IMR-90 (cell line): ENCODE measurements around the gene BDKRB1.

Source experiments
- CEBPB ChIP-seq: IDR thresholded peaks from 2 replicates; pipeline ENCODE4 v1.6.1; 2012; ENCODE audit warnings: low read depth, low read length, improper control_type of control experiment
- POLR2A ChIP-seq: IDR thresholded peaks from 2 replicates; pipeline ENCODE4 v1.6.1; 2012; ENCODE audit warnings: mild to moderate bottlenecking, low read depth, low read length
- RFX5 ChIP-seq: IDR thresholded peaks from 2 replicates; pipeline ENCODE4 v1.8.0; 2012; ENCODE audit warnings: low read depth, mild to moderate bottlenecking, low read length, moderate library complexity
- SMC3 ChIP-seq: fragments of 150-350 bp; IDR thresholded peaks from 2 replicates; pipeline ENCODE4 v1.6.1; 2016; ENCODE audit warnings: low read depth, mild to moderate bottlenecking, antibody characterized with exemption, low read length, moderate library complexity
- TF ChIP-seq, protein P1 (sequence below): fragments of 150-350 bp; IDR thresholded peaks from 2 replicates; pipeline ENCODE4 v1.6.1; 2016; ENCODE audit warnings: low read depth, mild to moderate bottlenecking, low read length, moderate library complexity, borderline replicate concordance
- TF ChIP-seq, protein P2 (sequence below): conservative IDR thresholded peaks from 2 replicates; pipeline ENCODE4 v1.5.1; 2012; ENCODE audit warnings: mild to moderate bottlenecking, low read depth, low read length, improper control_type of control experiment
- TF ChIP-seq, protein P3 (sequence below): fragments of 150-350 bp; IDR thresholded peaks from 2 replicates; pipeline ENCODE4 v1.6.1; 2017; ENCODE audit warnings: mild to moderate bottlenecking, antibody characterized with exemption, low read length, low read depth

- TF ChIP-seq SMC3 = no peak
- TF ChIP-seq, protein P1, sequence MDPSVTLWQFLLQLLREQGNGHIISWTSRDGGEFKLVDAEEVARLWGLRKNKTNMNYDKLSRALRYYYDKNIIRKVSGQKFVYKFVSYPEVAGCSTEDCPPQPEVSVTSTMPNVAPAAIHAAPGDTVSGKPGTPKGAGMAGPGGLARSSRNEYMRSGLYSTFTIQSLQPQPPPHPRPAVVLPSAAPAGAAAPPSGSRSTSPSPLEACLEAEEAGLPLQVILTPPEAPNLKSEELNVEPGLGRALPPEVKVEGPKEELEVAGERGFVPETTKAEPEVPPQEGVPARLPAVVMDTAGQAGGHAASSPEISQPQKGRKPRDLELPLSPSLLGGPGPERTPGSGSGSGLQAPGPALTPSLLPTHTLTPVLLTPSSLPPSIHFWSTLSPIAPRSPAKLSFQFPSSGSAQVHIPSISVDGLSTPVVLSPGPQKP = no peak
- TF ChIP-seq POLR2A = no peak
- TF ChIP-seq, protein P2, sequence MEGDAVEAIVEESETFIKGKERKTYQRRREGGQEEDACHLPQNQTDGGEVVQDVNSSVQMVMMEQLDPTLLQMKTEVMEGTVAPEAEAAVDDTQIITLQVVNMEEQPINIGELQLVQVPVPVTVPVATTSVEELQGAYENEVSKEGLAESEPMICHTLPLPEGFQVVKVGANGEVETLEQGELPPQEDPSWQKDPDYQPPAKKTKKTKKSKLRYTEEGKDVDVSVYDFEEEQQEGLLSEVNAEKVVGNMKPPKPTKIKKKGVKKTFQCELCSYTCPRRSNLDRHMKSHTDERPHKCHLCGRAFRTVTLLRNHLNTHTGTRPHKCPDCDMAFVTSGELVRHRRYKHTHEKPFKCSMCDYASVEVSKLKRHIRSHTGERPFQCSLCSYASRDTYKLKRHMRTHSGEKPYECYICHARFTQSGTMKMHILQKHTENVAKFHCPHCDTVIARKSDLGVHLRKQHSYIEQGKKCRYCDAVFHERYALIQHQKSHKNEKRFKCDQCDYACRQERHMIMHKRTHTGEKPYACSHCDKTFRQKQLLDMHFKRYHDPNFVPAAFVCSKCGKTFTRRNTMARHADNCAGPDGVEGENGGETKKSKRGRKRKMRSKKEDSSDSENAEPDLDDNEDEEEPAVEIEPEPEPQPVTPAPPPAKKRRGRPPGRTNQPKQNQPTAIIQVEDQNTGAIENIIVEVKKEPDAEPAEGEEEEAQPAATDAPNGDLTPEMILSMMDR = no peak
- no peak for TF ChIP-seq RFX5
- TF ChIP-seq CEBPB = no peak
- TF ChIP-seq, protein P3, sequence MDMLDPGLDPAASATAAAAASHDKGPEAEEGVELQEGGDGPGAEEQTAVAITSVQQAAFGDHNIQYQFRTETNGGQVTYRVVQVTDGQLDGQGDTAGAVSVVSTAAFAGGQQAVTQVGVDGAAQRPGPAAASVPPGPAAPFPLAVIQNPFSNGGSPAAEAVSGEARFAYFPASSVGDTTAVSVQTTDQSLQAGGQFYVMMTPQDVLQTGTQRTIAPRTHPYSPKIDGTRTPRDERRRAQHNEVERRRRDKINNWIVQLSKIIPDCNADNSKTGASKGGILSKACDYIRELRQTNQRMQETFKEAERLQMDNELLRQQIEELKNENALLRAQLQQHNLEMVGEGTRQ = no peak
Measured at GRCh38 chr14:96229315-96229714, 26.7 kb upstream of the BDKRB1 start.
